ENCODE measurements around the gene ZNF438. TPM values are rescaled to one million over a fixed set of nuclear protein-coding genes. Genes with fewer than 3 reads are reported as not detected.
"Not testable (repeated sequence)": the region's sequence is repeated elsewhere in the genome, so short reads cannot be mapped to it uniquely, and the experiment has no call there.

The ZNF438 gene
- total RNA-seq, 3 donors from 2014 or later: 0.96 to 1.3 (median 1.2) TPM

GRCh38 chr10:30993155-30993554 is 38.5 kb downstream of the ZNF438 start:
- no peak for ATAC-seq
- no peak for DNase-seq
- Mint-ChIP-seq H3K27me3 (ENCODE audit: low read depth) (no peaks in the 10 kb centered on the region), H3K4me1 (ENCODE audit: low read depth) (peaks cover 17% of the 10 kb centered on the region), H3K4me3 (no peak overlapping the region), H3K36me3 (ENCODE audit: insufficient read depth) (peaks cover 7% of the 10 kb centered on the region), H3K9me3 (peaks cover 9% of the 10 kb centered on the region)

- no peak for ATAC-seq
- Mint-ChIP-seq H3K4me3 (no peak overlapping the region), H3K4me1 (ENCODE audit: low read depth) (peaks cover 13% of the 10 kb centered on the region), H3K9me3 (peaks cover 9% of the 10 kb centered on the region), H3K27me3 (ENCODE audit: low read depth) (no peaks in the 10 kb centered on the region), H3K36me3 (ENCODE audit: insufficient read depth) (peaks cover 7% of the 10 kb centered on the region)
- DNase-seq: no peak
Observed at GRCh38 chr10:30992681-30993080, 39.0 kb downstream of the ZNF438 start.

DNA sequence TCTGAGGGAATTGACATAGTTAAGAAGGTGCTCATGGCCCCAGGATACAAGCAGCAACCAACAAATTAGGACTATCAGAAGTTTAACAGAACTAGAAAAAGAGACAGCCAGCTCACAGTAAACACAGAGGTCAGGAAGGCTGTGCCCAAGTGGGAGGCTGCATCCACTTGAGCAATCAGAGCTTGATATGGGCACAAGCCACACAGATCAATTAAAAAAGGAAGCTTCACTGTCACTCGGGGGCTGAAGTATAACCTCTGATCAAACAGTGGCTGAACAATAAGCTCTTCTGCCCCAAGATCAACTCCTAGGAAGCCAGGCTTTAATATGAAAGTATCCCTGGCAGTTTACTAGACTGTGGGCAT is 40.0 kb downstream of the ZNF438 start:
- H3K4me3 Mint-ChIP-seq: no peak overlapping the region
- peaks cover 9% of the 10 kb centered on the region for H3K9me3 Mint-ChIP-seq
- no peaks in the 10 kb centered on the region for H3K27me3 Mint-ChIP-seq (ENCODE audit: low read depth)
- ATAC-seq: no peak
- no peak for DNase-seq
- H3K36me3 Mint-ChIP-seq (ENCODE audit: insufficient read depth): peaks cover 8% of the 10 kb centered on the region
- H3K4me1 Mint-ChIP-seq (ENCODE audit: low read depth): peaks cover 5% of the 10 kb centered on the region

- no peak for DNase-seq
Observed at GRCh38 chr10:30990971-30991646, 40.6 kb downstream of the ZNF438 start.

GRCh38 chr10:30990351-30990750 is 41.3 kb downstream of the ZNF438 start:
- Mint-ChIP-seq H3K4me1 (ENCODE audit: low read depth) (peaks cover 5% of the 10 kb centered on the region), H3K36me3 (ENCODE audit: insufficient read depth) (peaks cover 8% of the 10 kb centered on the region), H3K27me3 (ENCODE audit: low read depth) (no peaks in the 10 kb centered on the region), H3K4me3 (no peak overlapping the region), H3K9me3 (peaks cover 5% of the 10 kb centered on the region)
- no peak for ATAC-seq
- no peak for DNase-seq

More at GRCh38 chr10:30990971-30991646, 40.6 kb downstream of the ZNF438 start:
- peaks cover 8% of the 10 kb centered on the region for H3K36me3 Mint-ChIP-seq (ENCODE audit: insufficient read depth)
- H3K27me3 Mint-ChIP-seq (ENCODE audit: low read depth): no peaks in the 10 kb centered on the region
- no peak overlapping the region for H3K4me3 Mint-ChIP-seq
- H3K4me1 Mint-ChIP-seq (ENCODE audit: low read depth): peaks cover 4% of the 10 kb centered on the region
- ATAC-seq: no peak
- peaks cover 9% of the 10 kb centered on the region for H3K9me3 Mint-ChIP-seq

DNA sequence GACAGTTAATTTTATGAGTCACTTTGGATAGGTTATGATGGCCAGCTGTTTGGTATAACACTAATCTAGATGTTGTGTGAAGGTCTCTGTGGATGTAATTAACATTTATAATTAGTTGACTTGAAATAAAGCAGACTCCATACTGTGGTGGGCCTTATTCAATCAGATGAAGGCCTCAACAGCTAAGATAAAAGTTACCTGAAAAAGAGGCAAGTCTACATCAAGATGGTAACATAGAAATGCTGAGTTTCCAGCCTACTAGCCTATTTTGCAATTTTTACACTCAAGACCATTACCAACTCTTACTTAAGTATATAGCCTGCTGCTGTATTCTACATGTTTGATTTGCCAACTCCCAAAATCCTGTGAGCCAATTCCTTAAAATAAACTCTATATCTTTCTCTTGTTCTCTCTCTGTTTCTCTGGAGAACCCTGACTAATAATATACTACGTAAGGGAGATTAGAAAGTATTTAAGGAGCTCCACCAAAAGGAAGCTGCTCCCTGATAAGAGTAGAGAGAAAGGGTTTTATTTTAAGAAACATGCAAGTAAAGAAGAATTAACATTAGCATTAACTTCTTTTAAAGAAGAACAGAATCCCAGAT is 42.7 kb downstream of the ZNF438 start:
- Mint-ChIP-seq H3K27me3 (ENCODE audit: low read depth) (no peaks in the 10 kb centered on the region), H3K9me3 (no peaks in the 10 kb centered on the region), H3K4me3 (no peak overlapping the region), H3K36me3 (ENCODE audit: insufficient read depth) (peaks cover 2% of the 10 kb centered on the region), H3K4me1 (ENCODE audit: low read depth) (peaks cover 5% of the 10 kb centered on the region)
- ATAC-seq: no peak
- DNase-seq: no peak

DNA sequence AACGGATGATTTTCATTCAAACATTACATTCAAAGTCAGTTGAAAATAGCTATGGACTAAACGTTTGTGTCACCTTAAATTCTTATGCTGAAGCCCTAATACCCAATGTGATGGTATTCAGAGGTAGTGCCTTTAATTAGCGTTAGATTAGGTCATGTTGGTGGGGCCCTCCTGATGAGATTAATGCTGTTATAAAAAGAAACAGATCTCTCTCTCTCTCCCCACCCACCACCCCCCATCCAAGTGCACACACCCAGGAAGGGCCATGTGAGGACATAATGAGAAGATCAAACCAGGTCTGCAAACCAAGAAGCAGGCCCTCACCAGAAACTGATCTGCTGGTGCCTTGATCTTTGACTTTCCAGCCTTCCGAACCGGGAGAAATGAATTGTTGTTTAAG is 44.2 kb downstream of the ZNF438 start:
- peaks cover 7% of the 10 kb centered on the region for H3K36me3 Mint-ChIP-seq (ENCODE audit: insufficient read depth)
- no peak for DNase-seq
- H3K4me1 Mint-ChIP-seq (ENCODE audit: low read depth): peaks cover 10% of the 10 kb centered on the region
- H3K4me3 Mint-ChIP-seq: no peak overlapping the region
- no peak for ATAC-seq
- no peaks in the 10 kb centered on the region for H3K27me3 Mint-ChIP-seq (ENCODE audit: low read depth)
- H3K9me3 Mint-ChIP-seq: peaks cover 5% of the 10 kb centered on the region

DNA sequence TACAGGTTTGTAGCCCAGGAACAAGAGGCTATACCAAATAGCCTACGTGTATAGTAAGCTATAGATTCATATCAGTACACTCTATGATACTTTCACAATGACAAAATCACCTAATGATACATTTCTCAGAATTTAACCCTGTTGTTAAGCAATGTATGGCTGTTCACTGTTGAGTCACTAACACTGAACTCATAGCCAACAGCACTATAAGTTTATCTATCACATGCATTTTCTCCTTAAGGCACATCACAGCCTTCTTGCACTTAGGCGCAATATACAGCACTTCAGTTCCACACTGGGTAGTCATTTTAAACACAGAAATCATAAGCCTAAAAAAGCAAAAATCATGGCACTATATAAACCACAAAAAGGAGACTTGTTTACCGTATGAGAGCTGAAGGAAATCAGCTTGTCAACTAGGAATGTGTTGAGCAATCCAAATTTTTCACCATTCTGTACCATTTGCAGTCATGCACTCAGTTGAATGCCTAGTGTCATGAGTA is 45.6 kb downstream of the ZNF438 start:
- DNase-seq (no peak), ATAC-seq (peak; percentile 72 to 92)
- H3K4me1 Mint-ChIP-seq (ENCODE audit: low read depth): peaks cover 8% of the 10 kb centered on the region
- no peaks in the 10 kb centered on the region for H3K27me3 Mint-ChIP-seq (ENCODE audit: low read depth)
- H3K36me3 Mint-ChIP-seq (ENCODE audit: insufficient read depth): peaks cover 7% of the 10 kb centered on the region
- H3K9me3 Mint-ChIP-seq: peaks cover 5% of the 10 kb centered on the region
- no peak overlapping the region for H3K4me3 Mint-ChIP-seq

GRCh38 chr10:30985512-30985911 is 46.2 kb downstream of the ZNF438 start:
- no peaks in the 10 kb centered on the region for H3K27me3 Mint-ChIP-seq (ENCODE audit: low read depth)
- DNase-seq (no peak), ATAC-seq (peak in 1 of 2 donors; percentile 37)
- peaks cover 8% of the 10 kb centered on the region for H3K4me1 Mint-ChIP-seq (ENCODE audit: low read depth)
- H3K9me3 Mint-ChIP-seq: peaks cover 5% of the 10 kb centered on the region
- no peak overlapping the region for H3K4me3 Mint-ChIP-seq
- H3K36me3 Mint-ChIP-seq (ENCODE audit: insufficient read depth): peaks cover 10% of the 10 kb centered on the region

GRCh38 chr10:30984563-30985328 is 46.9 kb downstream of the ZNF438 start:
- H3K4me1 Mint-ChIP-seq (ENCODE audit: low read depth): peaks cover 8% of the 10 kb centered on the region
- DNase-seq: no peak
- H3K9me3 Mint-ChIP-seq: peaks cover 5% of the 10 kb centered on the region
- H3K36me3 Mint-ChIP-seq (ENCODE audit: insufficient read depth): peaks cover 16% of the 10 kb centered on the region
- ATAC-seq: no peak
- H3K27me3 Mint-ChIP-seq (ENCODE audit: low read depth): no peaks in the 10 kb centered on the region
- H3K4me3 Mint-ChIP-seq: no peak overlapping the region

DNA sequence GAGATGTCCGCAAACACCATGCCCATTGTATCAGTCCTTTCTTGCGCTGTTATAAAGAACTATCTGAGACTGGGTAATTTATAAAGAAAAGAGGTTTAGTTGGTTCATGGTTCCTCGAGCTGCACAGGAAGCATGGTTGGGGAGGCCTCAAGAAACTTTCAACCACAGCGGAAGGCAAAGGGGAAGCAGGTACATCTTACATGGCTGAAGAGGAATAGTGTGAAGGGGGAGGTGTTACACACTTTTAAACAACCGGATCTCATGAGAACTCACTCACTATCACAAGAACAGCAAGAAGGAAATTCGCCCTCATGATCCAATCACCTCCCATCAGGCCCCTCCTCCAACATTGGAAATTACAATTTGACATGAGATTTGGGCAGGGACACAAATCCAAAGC is 48.5 kb downstream of the ZNF438 start:
- H3K9me3 Mint-ChIP-seq; H3K4me3 Mint-ChIP-seq; DNase-seq; H3K27me3 Mint-ChIP-seq (ENCODE audit: low read depth); ATAC-seq; H3K4me1 Mint-ChIP-seq (ENCODE audit: low read depth): not testable (repeated sequence)
- H3K36me3 Mint-ChIP-seq (ENCODE audit: insufficient read depth): peaks cover 21% of the 10 kb centered on the region

GRCh38 chr10:30980951-30981616 is 50.6 kb downstream of the ZNF438 start:
- H3K4me1 Mint-ChIP-seq (ENCODE audit: low read depth): peaks cover 5% of the 10 kb centered on the region
- peaks cover 20% of the 10 kb centered on the region for H3K36me3 Mint-ChIP-seq (ENCODE audit: insufficient read depth)
- H3K27me3 Mint-ChIP-seq (ENCODE audit: low read depth): no peaks in the 10 kb centered on the region
- DNase-seq: no peak
- H3K4me3 Mint-ChIP-seq: no peak overlapping the region
- no peak for ATAC-seq
- peaks cover 5% of the 10 kb centered on the region for H3K9me3 Mint-ChIP-seq

- peaks cover 5% of the 10 kb centered on the region for H3K4me1 Mint-ChIP-seq (ENCODE audit: low read depth)
- H3K4me3 Mint-ChIP-seq: no peak overlapping the region
- peaks cover 5% of the 10 kb centered on the region for H3K9me3 Mint-ChIP-seq
- no peak for ATAC-seq
- H3K36me3 Mint-ChIP-seq (ENCODE audit: insufficient read depth): peaks cover 20% of the 10 kb centered on the region
- no peaks in the 10 kb centered on the region for H3K27me3 Mint-ChIP-seq (ENCODE audit: low read depth)
- no peak for DNase-seq
Observed at GRCh38 chr10:30979956-30980355, 51.7 kb downstream of the ZNF438 start.

DNA sequence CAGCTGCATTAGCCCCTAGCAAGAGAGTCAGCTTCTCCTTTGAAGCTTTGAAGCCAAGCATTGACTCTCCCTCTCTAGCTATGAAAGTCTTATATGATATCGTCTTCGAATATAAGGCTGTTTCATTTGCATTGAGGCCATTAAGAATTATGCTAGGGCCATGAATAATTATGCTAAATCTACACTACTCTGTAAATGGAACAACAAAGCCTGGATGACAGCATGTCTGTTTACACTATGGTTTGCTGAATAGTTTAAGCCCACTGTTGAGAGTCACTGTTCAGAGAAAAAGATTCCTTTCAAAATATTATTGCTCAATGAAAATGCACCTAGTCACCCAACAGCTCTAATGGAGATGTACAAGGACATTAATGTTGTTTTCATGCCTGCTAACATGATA is 52.8 kb downstream of the ZNF438 start:
- Mint-ChIP-seq H3K36me3 (ENCODE audit: insufficient read depth) (peaks cover 21% of the 10 kb centered on the region), H3K4me3 (no peak overlapping the region), H3K4me1 (ENCODE audit: low read depth) (peaks cover 5% of the 10 kb centered on the region), H3K9me3 (peaks cover 5% of the 10 kb centered on the region), H3K27me3 (ENCODE audit: low read depth) (no peaks in the 10 kb centered on the region)
- ATAC-seq (no peak), DNase-seq (no peak)
